Vagina (tissue), 2 donors: ENCODE data around the gene SRRM2. TPM values are rescaled to one million over a fixed set of nuclear protein-coding genes. Genes with fewer than 3 reads are reported as not detected.

ENCODE experiments used
- DNase-seq, 2 donors: peaks; one replicate each; pipeline ENCODE4 v3.0.0-alpha.2; 2017; ENCODE audit errors: extremely low spot score in 2 of 2
- H3K27ac ChIP-seq: fragments of 200-600 bp; sonication (generic); one replicate; pipeline ENCODE4 v1.5.1; 2019
- H3K27me3 ChIP-seq: fragments of 200-600 bp; sonication (generic); one replicate; pipeline ENCODE4 v1.5.1; 2019
- H3K36me3 ChIP-seq, 2 donors: fragments of 200-600 bp; sonication (generic); one replicate each; pipeline ENCODE4 v1.5.1; 2017 to 2019
- H3K4me1 ChIP-seq: fragments of 200-600 bp; sonication (generic); one replicate; pipeline ENCODE4 v1.5.1; 2019
- H3K4me3 ChIP-seq, 2 donors: fragments of 200-600 bp; sonication (generic); 1 replicate in 1 of 2; 2 replicates in 1 of 2; pipeline ENCODE4 v1.5.1; 2016 to 2019
- H3K9me3 ChIP-seq: fragments of 200-600 bp; sonication (generic); one replicate; pipeline ENCODE4 v1.5.1; 2019
- CTCF ChIP-seq, 3 experiments: fragments of 450-650 bp in 2 of 3; fragments of 200-600 bp in 1 of 3; sonication (generic) in 1 of 3; IDR thresholded peaks; one replicate each; pipeline ENCODE4 v1.5.1; 2017 to 2019; ENCODE audit warnings: antibody characterized with exemption in 3 of 3, mild to moderate bottlenecking in 2 of 3, moderate library complexity in 2 of 3
- POLR2A ChIP-seq, 2 donors: fragments of 450-650 bp; IDR thresholded peaks; one replicate each; pipeline ENCODE4 v1.6.1; 2017; ENCODE audit warnings: antibody characterized with exemption in 2 of 2, mild to moderate bottlenecking in 2 of 2, moderate library complexity in 2 of 2
- POLR2AphosphoS5 ChIP-seq, 2 donors: sonication (generic); formaldehyde crosslinking; IDR thresholded peaks; one replicate each; pipeline ENCODE4 v1.9.0; 2017; ENCODE audit warnings: antibody characterized with exemption in 2 of 2, mild to moderate bottlenecking in 2 of 2, low read depth in 1 of 2; ENCODE audit not compliant: insufficient read depth in 1 of 2
- intact Hi-C: fragments of 100-400 bp; cut with DNase I; formaldehyde crosslinking; loops from one replicate; pipeline ENCODE4 v1.15.1; 2023
- total RNA-seq: library from RNA; depleted of rRNA; stranded (reverse); fragments of >200 nt; gene quantifications from one replicate; pipeline ENCODE4 v1.2.3, GENCODE V29; 2016

Gene SRRM2
- total RNA-seq, 1 donor from 2014 or later = 534 TPM

GRCh38 chr16:2752850-2753732 lies 653 bp downstream of the SRRM2 start:
- H3K4me1 ChIP-seq = peaks cover 57% of the 10 kb centered on the region
- H3K27me3 ChIP-seq = no peaks in the 10 kb centered on the region
- intact Hi-C loops = no loop called here
- H3K36me3 ChIP-seq = peaks cover 0 to 17% of the 10 kb centered on the region in 2 donors
- H3K27ac ChIP-seq = peak overlapping the region; percentile 98
- peak overlapping the region; percentile 80 to 97 for H3K4me3 ChIP-seq
- H3K9me3 ChIP-seq = no peaks in the 10 kb centered on the region
- TF ChIP-seq POLR2A (IDR thresholded peaks at IDR 0.05) (no peak), POLR2AphosphoS5 (IDR thresholded peaks at IDR 0.05; ENCODE audit: insufficient read depth in 1 of 2, low read depth in 1 of 2) (peak in 1 of 2 donors; percentile 9), CTCF (IDR thresholded peaks at IDR 0.05) (no peak)
- DNase-seq = no peak

- H3K9me3 ChIP-seq = no peaks in the 10 kb centered on the region
- H3K36me3 ChIP-seq = peaks cover 0 to 23% of the 10 kb centered on the region in 2 donors
- no peaks in the 10 kb centered on the region for H3K27me3 ChIP-seq
- peak overlapping the region; percentile 80 to 97 for H3K4me3 ChIP-seq
- peaks cover 60% of the 10 kb centered on the region for H3K4me1 ChIP-seq
- no peak for DNase-seq
- H3K27ac ChIP-seq = peak overlapping the region; percentile 98
- no peak for TF ChIP-seq CTCF (IDR thresholded peaks at IDR 0.05)
- no peak for TF ChIP-seq POLR2AphosphoS5 (IDR thresholded peaks at IDR 0.05; ENCODE audit: insufficient read depth in 1 of 2, low read depth in 1 of 2)
- TF ChIP-seq POLR2A (IDR thresholded peaks at IDR 0.05) = no peak
- intact Hi-C loops = no loop called here
These were observed 1.2 kb downstream of the SRRM2 start for GRCh38 chr16:2753733-2754020.

GRCh38 chr16:2755158-2755557 lies 2.7 kb downstream of the SRRM2 start:
- no peak for DNase-seq
- peaks cover 0 to 38% of the 10 kb centered on the region in 2 donors for H3K36me3 ChIP-seq
- H3K27ac ChIP-seq = no peak overlapping the region
- TF ChIP-seq CTCF (IDR thresholded peaks at IDR 0.05) (no peak), POLR2AphosphoS5 (IDR thresholded peaks at IDR 0.05; ENCODE audit: insufficient read depth in 1 of 2, low read depth in 1 of 2) (no peak), POLR2A (IDR thresholded peaks at IDR 0.05) (no peak)
- peak overlapping the region; percentile 80 to 97 for H3K4me3 ChIP-seq
- H3K27me3 ChIP-seq = no peaks in the 10 kb centered on the region
- intact Hi-C loops = no loop called here
- H3K4me1 ChIP-seq = peaks cover 60% of the 10 kb centered on the region
- H3K9me3 ChIP-seq = no peaks in the 10 kb centered on the region

GRCh38 chr16:2756288-2757015 lies 4.0 kb downstream of the SRRM2 start:
- TF ChIP-seq CTCF (IDR thresholded peaks at IDR 0.05) = no peak
- no peak for TF ChIP-seq POLR2AphosphoS5 (IDR thresholded peaks at IDR 0.05; ENCODE audit: insufficient read depth in 1 of 2, low read depth in 1 of 2)
- no peak for TF ChIP-seq POLR2A (IDR thresholded peaks at IDR 0.05)
- Histone ChIP-seq H3K4me1 (peaks cover 56% of the 10 kb centered on the region), H3K27me3 (no peaks in the 10 kb centered on the region), H3K9me3 (no peaks in the 10 kb centered on the region), H3K27ac (no peak overlapping the region), H3K36me3 (peaks cover 0 to 50% of the 10 kb centered on the region in 2 donors), H3K4me3 (no peak overlapping the region)
- DNase-seq = no peak
- intact Hi-C loops = no loop called here
